Measurements from ENCODE around the gene RAC3. TPM values are rescaled to one million over a fixed set of nuclear protein-coding genes. Genes with fewer than 3 reads are reported as not detected.

Gene RAC3
- total RNA-seq, 4 donors from 2014 or later = 5.2 to 28.3 (median 14.6) TPM

DNA sequence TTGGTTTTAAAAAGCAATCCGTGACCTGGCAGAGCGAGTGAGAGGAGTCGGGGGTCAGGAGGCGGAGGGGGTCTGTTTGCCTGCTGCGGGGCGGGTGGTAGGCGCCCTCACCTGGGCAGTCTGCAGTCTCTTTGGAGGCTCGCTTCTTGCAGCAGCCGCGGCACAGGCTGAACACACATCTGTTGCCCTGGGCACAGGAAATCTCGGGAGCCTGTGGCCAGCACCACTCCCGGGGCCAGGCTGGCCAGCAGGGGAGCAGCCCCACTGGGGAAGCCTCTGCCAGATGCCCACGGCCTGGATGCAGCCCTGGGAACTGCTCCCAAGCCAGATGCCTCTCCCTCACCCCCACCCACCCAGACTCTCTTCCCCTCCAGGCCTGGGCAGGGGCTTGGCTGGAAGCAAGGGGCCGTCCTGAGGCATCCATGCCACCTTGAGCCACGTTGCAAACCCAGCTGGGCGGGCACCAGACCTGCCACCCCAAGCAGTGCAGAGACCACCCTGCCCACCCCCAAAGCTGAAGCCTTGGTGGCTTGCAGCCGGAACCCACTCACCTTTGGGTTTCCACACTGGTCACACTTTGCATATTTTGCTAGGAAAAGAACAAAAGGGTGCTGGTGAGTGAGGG, 26.9 kb downstream of the RAC3 start:
- TF ChIP-seq, protein P1, sequence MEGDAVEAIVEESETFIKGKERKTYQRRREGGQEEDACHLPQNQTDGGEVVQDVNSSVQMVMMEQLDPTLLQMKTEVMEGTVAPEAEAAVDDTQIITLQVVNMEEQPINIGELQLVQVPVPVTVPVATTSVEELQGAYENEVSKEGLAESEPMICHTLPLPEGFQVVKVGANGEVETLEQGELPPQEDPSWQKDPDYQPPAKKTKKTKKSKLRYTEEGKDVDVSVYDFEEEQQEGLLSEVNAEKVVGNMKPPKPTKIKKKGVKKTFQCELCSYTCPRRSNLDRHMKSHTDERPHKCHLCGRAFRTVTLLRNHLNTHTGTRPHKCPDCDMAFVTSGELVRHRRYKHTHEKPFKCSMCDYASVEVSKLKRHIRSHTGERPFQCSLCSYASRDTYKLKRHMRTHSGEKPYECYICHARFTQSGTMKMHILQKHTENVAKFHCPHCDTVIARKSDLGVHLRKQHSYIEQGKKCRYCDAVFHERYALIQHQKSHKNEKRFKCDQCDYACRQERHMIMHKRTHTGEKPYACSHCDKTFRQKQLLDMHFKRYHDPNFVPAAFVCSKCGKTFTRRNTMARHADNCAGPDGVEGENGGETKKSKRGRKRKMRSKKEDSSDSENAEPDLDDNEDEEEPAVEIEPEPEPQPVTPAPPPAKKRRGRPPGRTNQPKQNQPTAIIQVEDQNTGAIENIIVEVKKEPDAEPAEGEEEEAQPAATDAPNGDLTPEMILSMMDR (IDR thresholded peaks at IDR 0.05; ENCODE audit: low read depth) = no peak

DNA sequence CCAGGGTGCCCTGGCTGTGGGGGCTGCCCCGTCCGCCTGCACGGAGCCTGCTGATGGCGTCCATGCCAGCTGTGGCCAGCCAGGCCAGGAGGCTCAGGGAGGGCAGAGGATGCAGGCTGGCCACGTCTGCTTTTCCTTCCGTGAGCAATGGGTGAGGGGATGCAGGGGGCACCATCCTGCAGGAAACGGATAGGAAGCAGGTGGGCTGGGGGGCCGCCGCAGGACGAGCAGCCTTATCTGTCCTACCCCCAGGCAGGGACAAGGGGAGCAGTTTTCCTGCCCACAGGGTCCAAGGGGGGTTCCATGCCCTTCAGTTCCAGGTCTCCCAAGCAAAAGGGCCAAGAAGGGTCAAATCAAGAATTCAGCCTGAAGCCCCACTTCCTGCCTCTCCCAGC, 27.4 kb downstream of the RAC3 start:
- TF ChIP-seq, protein P1 (IDR thresholded peaks at IDR 0.05; ENCODE audit: low read depth) = no peak

DNA sequence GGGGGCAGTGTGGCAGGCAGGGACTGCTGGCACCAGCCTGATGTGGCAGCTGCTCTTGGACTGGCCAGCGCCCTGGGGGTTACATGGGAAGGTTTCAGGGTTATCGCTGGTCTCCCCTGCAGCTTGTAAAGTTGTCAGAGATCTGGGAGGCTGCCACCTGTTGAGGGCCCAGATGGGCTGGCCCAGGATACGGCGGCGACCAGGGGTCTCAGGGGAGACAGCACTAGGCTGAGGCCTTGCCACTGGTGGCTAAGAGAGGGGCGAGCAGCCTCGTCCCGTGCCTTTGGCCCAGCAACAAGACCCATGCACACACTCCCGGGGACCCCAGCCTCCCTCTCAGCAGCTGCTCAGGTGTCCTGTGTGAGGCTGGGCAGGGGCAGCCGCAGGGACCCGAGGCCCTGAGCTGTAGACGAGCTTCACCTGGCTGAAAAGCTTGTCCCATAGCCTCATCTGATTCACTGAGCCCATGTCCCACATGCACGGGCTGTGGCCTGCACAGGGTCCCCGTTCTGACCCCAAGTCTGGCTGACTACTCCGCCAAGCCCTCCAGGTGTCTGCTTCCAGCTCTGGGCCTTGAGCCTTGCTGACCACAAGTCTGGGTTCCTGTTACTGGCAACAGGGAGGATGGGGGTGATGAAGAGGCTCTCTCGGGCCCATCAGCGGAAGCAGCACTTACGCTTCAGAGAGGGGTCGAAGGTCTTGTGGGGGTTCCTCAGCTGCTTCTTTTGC, 28.0 kb downstream of the RAC3 start:
- TF ChIP-seq, protein P1 (IDR thresholded peaks at IDR 0.05; ENCODE audit: low read depth) = no peak

DNA sequence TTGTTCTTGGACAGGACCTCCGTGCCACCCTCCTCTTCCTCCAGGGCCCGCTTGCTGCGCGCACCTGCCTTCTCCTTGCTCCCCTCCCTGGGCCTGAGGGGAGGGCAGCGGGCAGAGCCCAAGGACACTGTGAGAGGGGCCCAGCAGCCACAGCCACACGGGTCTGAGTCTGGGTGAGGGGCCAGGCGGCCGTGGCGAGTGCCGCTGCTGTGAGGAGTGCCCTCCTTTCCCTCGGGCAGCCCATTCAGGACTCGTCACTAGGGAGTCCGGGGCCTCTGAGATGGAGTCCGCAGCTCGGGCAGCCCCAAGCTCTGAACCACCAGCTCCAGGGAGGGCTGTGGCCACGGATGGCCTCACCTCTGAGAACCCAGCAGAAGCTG, 28.5 kb downstream of the RAC3 start:
- TF ChIP-seq, protein P1 (IDR thresholded peaks at IDR 0.05; ENCODE audit: low read depth) = no peak

DNA sequence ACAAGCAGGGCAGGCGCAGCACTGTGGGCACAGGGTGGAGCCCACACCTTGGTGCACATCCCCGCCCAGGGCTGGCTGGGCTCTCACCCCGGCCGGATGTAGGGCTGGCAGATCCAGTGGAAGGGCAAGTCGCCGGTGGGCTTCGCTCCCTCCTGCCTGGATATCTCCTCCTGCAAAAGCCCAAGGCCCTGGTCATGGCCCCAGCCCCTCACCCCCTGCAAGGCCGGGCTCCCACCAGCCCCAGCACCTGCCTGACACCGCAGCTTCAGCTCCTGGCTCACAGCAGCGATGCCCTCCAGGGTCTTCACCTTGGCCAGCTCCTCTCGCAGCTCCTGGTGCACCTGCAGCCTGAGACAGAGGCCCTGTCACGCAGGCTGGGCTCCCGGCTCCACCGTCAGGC, 29.1 kb downstream of the RAC3 start:
- TF ChIP-seq, protein P1 (IDR thresholded peaks at IDR 0.05; ENCODE audit: low read depth) = no peak

DNA sequence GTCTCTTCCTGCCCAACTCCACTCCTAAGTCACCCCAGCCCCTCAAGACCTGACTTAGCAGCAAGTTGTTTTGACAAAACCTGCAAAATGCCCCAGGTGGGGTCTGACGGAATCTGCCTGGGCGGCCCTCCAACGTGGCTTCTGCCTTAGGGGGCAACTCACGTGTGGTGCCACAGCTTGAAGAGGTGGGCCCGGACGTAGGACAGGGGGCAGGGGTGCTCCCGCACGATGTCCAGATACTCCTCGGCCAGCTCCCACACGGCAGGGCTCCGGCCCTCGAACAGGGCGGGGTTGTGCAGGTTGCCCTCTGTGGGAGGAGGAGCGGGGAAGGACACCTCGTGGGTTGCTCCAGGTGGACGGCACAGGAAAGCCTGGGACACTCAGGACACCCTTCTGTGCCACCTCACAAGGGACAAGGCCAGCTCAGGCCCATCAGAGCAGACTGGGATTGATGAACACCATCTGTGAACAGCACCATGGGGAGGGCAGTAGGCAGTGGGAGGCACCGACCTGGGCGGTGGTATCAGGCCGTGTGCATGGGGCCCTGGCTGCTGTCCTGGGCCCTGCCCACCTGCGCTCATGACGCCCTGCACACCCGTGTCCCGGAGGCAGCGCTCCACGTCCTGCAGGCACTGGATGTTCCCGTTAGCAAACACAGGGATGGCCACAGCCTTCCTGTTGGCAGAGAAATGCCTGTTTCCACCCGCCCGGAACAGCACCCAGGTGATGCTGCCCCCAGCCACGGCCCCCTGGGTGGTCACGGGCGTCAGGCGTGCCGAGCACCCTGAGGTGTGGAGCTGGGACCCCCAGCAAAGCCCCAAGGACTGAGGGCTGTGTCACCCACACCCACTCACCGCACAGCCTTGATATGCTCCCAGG, 29.8 kb downstream of the RAC3 start:
- TF ChIP-seq, protein P1 (IDR thresholded peaks at IDR 0.05; ENCODE audit: low read depth) = no peak

Measured in subcutaneous adipose tissue (tissue), 4 donors.